ENCODE measurements around the gene ADAMTSL5.
A peak's percentile ranks its signal among the peaks of the same experiment; 100 is the strongest.
"Not testable (repeated sequence)": the region's sequence is repeated elsewhere in the genome, so short reads cannot be mapped to it uniquely, and the experiment has no call there.

The ADAMTSL5 gene

GRCh38 chr19:1512671-1513498 lies at the start of gene ADAMTSL5:
TSS of gene ADAMTSL5 (minus strand) at chr19:1513019. CDS start at chr19:1510943, 2,076 bp downstream.
- no peak for DNase-seq

GRCh38 chr19:1561236-1561842 lies 48.5 kb upstream of the ADAMTSL5 start:
- DNase-seq, result no peak

GRCh38 chr19:1560286-1560882 lies 47.6 kb upstream of the ADAMTSL5 start:
- DNase-seq, result no peak

GRCh38 chr19:1558552-1558951 lies 45.7 kb upstream of the ADAMTSL5 start:
- no peak for DNase-seq

GRCh38 chr19:1556390-1557070 lies 43.7 kb upstream of the ADAMTSL5 start:
- DNase-seq, result no peak

GRCh38 chr19:1555487-1556389 lies 42.9 kb upstream of the ADAMTSL5 start:
- DNase-seq, result no peak

GRCh38 chr19:1554968-1555367 lies 42.1 kb upstream of the ADAMTSL5 start:
- no peak for DNase-seq

- DNase-seq, result no peak
Measured at GRCh38 chr19:1553415-1553814, 40.6 kb upstream of the ADAMTSL5 start.

- no peak for DNase-seq
Measured at GRCh38 chr19:1551068-1552040, 38.5 kb upstream of the ADAMTSL5 start.

GRCh38 chr19:1549332-1549945 lies 36.6 kb upstream of the ADAMTSL5 start:
- DNase-seq, result no peak

GRCh38 chr19:1540365-1540925 lies 27.6 kb upstream of the ADAMTSL5 start:
- peak; percentile 78 for DNase-seq

- DNase-seq, result not testable (repeated sequence)
Measured at GRCh38 chr19:1539749-1540148, 26.9 kb upstream of the ADAMTSL5 start.

GRCh38 chr19:1538978-1539377 lies 26.2 kb upstream of the ADAMTSL5 start:
- no peak for DNase-seq

- DNase-seq, result not testable (repeated sequence)
Measured at GRCh38 chr19:1535699-1536098, 22.9 kb upstream of the ADAMTSL5 start.

- DNase-seq, result no peak
Measured at GRCh38 chr19:1534972-1535371, 22.2 kb upstream of the ADAMTSL5 start.

- DNase-seq, result no peak
Measured at GRCh38 chr19:1533510-1534150, 20.8 kb upstream of the ADAMTSL5 start.

GRCh38 chr19:1532003-1532402 lies 19.2 kb upstream of the ADAMTSL5 start:
- DNase-seq, result no peak

- no peak for DNase-seq
Measured at GRCh38 chr19:1531587-1531986, 18.8 kb upstream of the ADAMTSL5 start.

GRCh38 chr19:1530856-1531255 lies 18.0 kb upstream of the ADAMTSL5 start:
- DNase-seq, result not testable (repeated sequence)

GRCh38 chr19:1529430-1529816 lies 16.6 kb upstream of the ADAMTSL5 start:
- DNase-seq, result no peak

Measured in right hindlimb (tissue), 1 donor.